Measurements from ENCODE around the gene SPAST.

- TF ChIP-seq REST (IDR thresholded peaks at IDR 0.05; ENCODE audit: unreplicated experiment) (no peak), CTCF (conservative IDR thresholded peaks at IDR 0.05; ENCODE audit: low read depth in 2 of 2) (no peak), ZNF331 (CRISPR knock-in tag; IDR thresholded peaks at IDR 0.05; ENCODE audit: low read depth) (no peak), EZH2 (IDR thresholded peaks at IDR 0.05; ENCODE audit: low read depth, unreplicated experiment) (no peak), NANOG (IDR thresholded peaks at IDR 0.05; ENCODE audit: borderline replicate concordance) (no peak), POLR2AphosphoS5 (IDR thresholded peaks at IDR 0.05; ENCODE audit: low read depth) (no peak), JUNB (IDR thresholded peaks at IDR 0.05; ENCODE audit: unreplicated experiment) (no peak), ETS1 (IDR thresholded peaks at IDR 0.05) (no peak), CREB1 (CRISPR knock-in tag; IDR thresholded peaks at IDR 0.05; ENCODE audit: low read depth) (no peak), EZH2phosphoT487 (IDR thresholded peaks at IDR 0.05; ENCODE audit: unreplicated experiment) (no peak), ZNF114 (CRISPR knock-in tag; IDR thresholded peaks at IDR 0.05) (no peak)
Measured at GRCh38 chr2:32119161-32119560, 55.8 kb downstream of the SPAST start.
